GM12891 (cell line): ENCODE measurements around the gene EML3. TPM values are rescaled to one million over a fixed set of nuclear protein-coding genes. Genes with fewer than 3 reads are reported as not detected.
"Not testable (repeated sequence)": the region's sequence is repeated elsewhere in the genome, so short reads cannot be mapped to it uniquely, and the experiment has no call there.

Experiments used
- DNase-seq: peaks from one replicate; pipeline ENCODE4 v3.0.0; 2011; ENCODE audit warnings: low spot score; ENCODE audit not compliant: insufficient read length
- FAIRE-seq: peaks from 2 replicates; lab custom pipeline; 2011; peaks lifted over from hg19 to GRCh38; lab: Jason Lieb, UNC
- PAX5 ChIP-seq: IDR thresholded peaks from 2 replicates; pipeline ENCODE4 v1.6.1; 2011; ENCODE audit warnings: low read length, moderate library complexity, mild to moderate bottlenecking; ENCODE audit not compliant: insufficient read depth, severe bottlenecking
- POLR2A ChIP-seq: IDR thresholded peaks from 2 replicates; pipeline ENCODE4 v1.6.1; 2011; ENCODE audit warnings: low read depth, low read length, control low read depth
- POLR2AphosphoS5 ChIP-seq: IDR thresholded peaks from 2 replicates; pipeline ENCODE4 v1.6.1; 2011; ENCODE audit warnings: low read depth, low read length, control low read depth
- POU2F2 ChIP-seq: IDR thresholded peaks from 2 replicates; pipeline ENCODE4 v1.6.1; 2011; ENCODE audit warnings: low read depth, mild to moderate bottlenecking, control low read depth, low read length, moderate library complexity
- SPI1 ChIP-seq: IDR thresholded peaks from 2 replicates; pipeline ENCODE4 v1.6.1; 2011; ENCODE audit warnings: low read depth, low read length, control low read depth
- TAF1 ChIP-seq: IDR thresholded peaks from 2 replicates; pipeline ENCODE4 v1.6.1; 2011; ENCODE audit warnings: low read depth, low read length, control low read depth
- polyA plus RNA-seq: library from polyadenylated mRNA; unstranded; fragments of >200 nt; gene quantifications from one replicate; pipeline ENCODE4 v1.2.1, GENCODE V29; 2012; ENCODE audit warnings: low read depth, missing spikeins, inconsistent platforms; ENCODE audit not compliant: missing spikeins

The EML3 gene
- 38.5 TPM for polyA plus RNA-seq

- peak; percentile 84 for FAIRE-seq
- DNase-seq: peak; percentile 96
- TF ChIP-seq TAF1 (no peak), SPI1 (no peak), POLR2AphosphoS5 (no peak), POLR2A (no peak; the same call in 1 of the 2 replicates), POU2F2 (no peak), PAX5 (no peak)
Observed at GRCh38 chr11:62612366-62613290, at the start of gene EML3, which contains the start of gene ROM1. Gene EML3 (minus strand): TSS chr11:62612775. CDS start chr11:62612457, 318 bp downstream. Gene ROM1 (plus strand): TSS chr11:62613257. CDS start chr11:62613282, 25 bp downstream.

GRCh38 chr11:62656796-62657429 lies 44.3 kb upstream of the EML3 start:
- no peak for FAIRE-seq
- no peak for DNase-seq
- TF ChIP-seq TAF1 (no peak), POLR2AphosphoS5 (no peak), POLR2A (no peak), POU2F2 (no peak), SPI1 (no peak), PAX5 (no peak)

- DNase-seq (no peak), FAIRE-seq (no peak)
- TF ChIP-seq POLR2A: no peak
- TF ChIP-seq SPI1: no peak
- no peak for TF ChIP-seq TAF1
- no peak for TF ChIP-seq PAX5
- no peak for TF ChIP-seq POLR2AphosphoS5
- TF ChIP-seq POU2F2: no peak
Observed at GRCh38 chr11:62654297-62654696, 41.7 kb upstream of the EML3 start.

GRCh38 chr11:62652161-62653006 lies 39.8 kb upstream of the EML3 start:
- DNase-seq: no peak
- FAIRE-seq: no peak
- TF ChIP-seq SPI1: no peak
- no peak for TF ChIP-seq PAX5

GRCh38 chr11:62650283-62650682 lies 37.7 kb upstream of the EML3 start:
- not testable (repeated sequence) for DNase-seq, FAIRE-seq

- FAIRE-seq (no peak), DNase-seq (no peak)
- TF ChIP-seq SPI1: no peak
- TF ChIP-seq PAX5: no peak
Observed at GRCh38 chr11:62649486-62649885, 36.9 kb upstream of the EML3 start.

GRCh38 chr11:62648967-62649364 lies 36.4 kb upstream of the EML3 start:
- no peak for TF ChIP-seq TAF1
- no peak for TF ChIP-seq POLR2AphosphoS5
- no peak for TF ChIP-seq POU2F2
- TF ChIP-seq SPI1: no peak
- no peak for TF ChIP-seq PAX5
- no peak for TF ChIP-seq POLR2A
- FAIRE-seq (no peak), DNase-seq (no peak)

- FAIRE-seq (no peak), DNase-seq (no peak)
- no peak for TF ChIP-seq TAF1
- no peak for TF ChIP-seq PAX5
- TF ChIP-seq SPI1: no peak
- TF ChIP-seq POU2F2: no peak
- no peak for TF ChIP-seq POLR2AphosphoS5
- TF ChIP-seq POLR2A: no peak
Observed at GRCh38 chr11:62648185-62648966, 35.8 kb upstream of the EML3 start.

GRCh38 chr11:62647609-62648005 lies 35.0 kb upstream of the EML3 start:
- DNase-seq (no peak), FAIRE-seq (no peak)
- TF ChIP-seq POLR2A: peak; percentile 46; the same call in 1 of the 2 replicates
- TF ChIP-seq SPI1: no peak
